Chondrocyte (in vitro differentiated cells): ENCODE data around the gene ST6GALNAC5. TPM values are rescaled to one million over a fixed set of nuclear protein-coding genes. Genes with fewer than 3 reads are reported as not detected.
"Not testable (repeated sequence)": the region's sequence is repeated elsewhere in the genome, so short reads cannot be mapped to it uniquely, and the experiment has no call there.

Source experiments
- DNase-seq: peaks from one replicate; pipeline ENCODE4 v3.0.0; 2021; ENCODE audit warnings: mixed read lengths, low spot score
- H3K27ac Mint-ChIP-seq: one replicate; pipeline ENCODE4 v1.8.0; 2021; ENCODE audit warnings: mild to moderate bottlenecking, moderate library complexity, mixed read lengths; ENCODE audit not compliant: unreplicated experiment
- H3K27me3 Mint-ChIP-seq: 2 replicates; pipeline ENCODE4 v1.8.0; 2021; ENCODE audit warnings: low read depth, mixed read lengths
- H3K36me3 Mint-ChIP-seq: 2 replicates; pipeline ENCODE4 v1.8.0; 2021; ENCODE audit warnings: low read depth, mixed read lengths
- H3K4me1 Mint-ChIP-seq: 2 replicates; pipeline ENCODE4 v1.8.0; 2021; ENCODE audit warnings: low read depth, mild to moderate bottlenecking, mixed read lengths
- H3K4me3 Mint-ChIP-seq: one replicate; pipeline ENCODE4 v1.8.0; 2021; ENCODE audit warnings: mild to moderate bottlenecking, moderate library complexity, mixed read lengths; ENCODE audit not compliant: unreplicated experiment
- H3K9me3 Mint-ChIP-seq: 2 replicates; pipeline ENCODE4 v1.8.0; 2021; ENCODE audit warnings: low read depth, mixed read lengths
- long read RNA-seq: library from polyadenylated mRNA; stranded (forward); transcript quantifications from one replicate; pipeline ENCODE4 v2.0.0, GENCODE V29; 2021
- total RNA-seq: library from RNA; stranded (reverse); gene quantifications from 3 replicates; pipeline ENCODE4 v1.2.1, GENCODE V29; 2021
- TF ChIP-seq, protein P1 (sequence below): fragments of 200-600 bp; sonication (generic); IDR thresholded peaks from 2 replicates; pipeline ENCODE4 v1.5.0; 2021; ENCODE audit warnings: antibody characterized with exemption, mild to moderate bottlenecking, moderate library complexity

Gene ST6GALNAC5
- total RNA-seq = 6.2 to 7.9 TPM (median 7.3 TPM) in 3 replicates
- long read RNA-seq, partial matches to known transcripts = 0 of 6 reads
- long read RNA-seq, other reads (novel, unspliced or antisense) = 1 of 6 reads

GRCh38 chr1:76867342-76868130 lies at the start of gene ST6GALNAC5:
ST6GALNAC5 (plus strand) TSS chr1:76867480.
- peaks cover 22% of the 10 kb centered on the region for H3K4me1 Mint-ChIP-seq
- H3K9me3 Mint-ChIP-seq = no peaks in the 10 kb centered on the region
- no peaks in the 10 kb centered on the region for H3K27me3 Mint-ChIP-seq
- H3K36me3 Mint-ChIP-seq = no peaks in the 10 kb centered on the region
- H3K4me3 Mint-ChIP-seq = peak within 1 kb of the TSS; percentile 88
- TF ChIP-seq, protein P1, sequence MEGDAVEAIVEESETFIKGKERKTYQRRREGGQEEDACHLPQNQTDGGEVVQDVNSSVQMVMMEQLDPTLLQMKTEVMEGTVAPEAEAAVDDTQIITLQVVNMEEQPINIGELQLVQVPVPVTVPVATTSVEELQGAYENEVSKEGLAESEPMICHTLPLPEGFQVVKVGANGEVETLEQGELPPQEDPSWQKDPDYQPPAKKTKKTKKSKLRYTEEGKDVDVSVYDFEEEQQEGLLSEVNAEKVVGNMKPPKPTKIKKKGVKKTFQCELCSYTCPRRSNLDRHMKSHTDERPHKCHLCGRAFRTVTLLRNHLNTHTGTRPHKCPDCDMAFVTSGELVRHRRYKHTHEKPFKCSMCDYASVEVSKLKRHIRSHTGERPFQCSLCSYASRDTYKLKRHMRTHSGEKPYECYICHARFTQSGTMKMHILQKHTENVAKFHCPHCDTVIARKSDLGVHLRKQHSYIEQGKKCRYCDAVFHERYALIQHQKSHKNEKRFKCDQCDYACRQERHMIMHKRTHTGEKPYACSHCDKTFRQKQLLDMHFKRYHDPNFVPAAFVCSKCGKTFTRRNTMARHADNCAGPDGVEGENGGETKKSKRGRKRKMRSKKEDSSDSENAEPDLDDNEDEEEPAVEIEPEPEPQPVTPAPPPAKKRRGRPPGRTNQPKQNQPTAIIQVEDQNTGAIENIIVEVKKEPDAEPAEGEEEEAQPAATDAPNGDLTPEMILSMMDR = peak; percentile 44
- H3K27ac Mint-ChIP-seq = peak within 1 kb of the TSS; percentile 83
- no peak for DNase-seq

GRCh38 chr1:76820028-76820427 lies 47.3 kb upstream of the ST6GALNAC5 start:
- no peak overlapping the region for H3K27ac Mint-ChIP-seq
- DNase-seq = no peak
- H3K4me1 Mint-ChIP-seq = no peaks in the 10 kb centered on the region
- H3K27me3 Mint-ChIP-seq = no peaks in the 10 kb centered on the region
- TF ChIP-seq, protein P1 = no peak
- no peaks in the 10 kb centered on the region for H3K36me3 Mint-ChIP-seq
- no peaks in the 10 kb centered on the region for H3K9me3 Mint-ChIP-seq
- no peak overlapping the region for H3K4me3 Mint-ChIP-seq

DNA sequence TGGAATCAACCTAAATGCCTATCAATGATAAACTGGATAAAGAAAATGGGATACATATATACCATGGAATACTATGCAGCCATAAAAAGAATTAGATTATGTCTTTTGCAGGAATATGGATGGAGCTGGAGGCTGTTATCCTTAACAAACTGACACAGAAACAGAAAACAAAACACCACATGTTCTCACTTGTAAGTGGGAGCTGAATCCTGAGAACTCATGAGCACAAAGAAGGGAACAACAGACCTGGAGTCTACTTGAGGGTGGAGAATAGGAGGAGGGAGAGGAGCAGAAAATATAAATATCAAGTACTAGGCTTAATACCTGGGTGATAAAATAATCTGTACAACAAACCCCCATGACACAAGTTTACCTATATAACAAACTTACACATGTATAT lies 44.3 kb upstream of the ST6GALNAC5 start:
- not testable (repeated sequence) for DNase-seq, H3K27ac Mint-ChIP-seq, H3K27me3 Mint-ChIP-seq, H3K4me3 Mint-ChIP-seq, H3K9me3 Mint-ChIP-seq, H3K36me3 Mint-ChIP-seq
- peaks cover 26% of the 10 kb centered on the region for H3K4me1 Mint-ChIP-seq

DNA sequence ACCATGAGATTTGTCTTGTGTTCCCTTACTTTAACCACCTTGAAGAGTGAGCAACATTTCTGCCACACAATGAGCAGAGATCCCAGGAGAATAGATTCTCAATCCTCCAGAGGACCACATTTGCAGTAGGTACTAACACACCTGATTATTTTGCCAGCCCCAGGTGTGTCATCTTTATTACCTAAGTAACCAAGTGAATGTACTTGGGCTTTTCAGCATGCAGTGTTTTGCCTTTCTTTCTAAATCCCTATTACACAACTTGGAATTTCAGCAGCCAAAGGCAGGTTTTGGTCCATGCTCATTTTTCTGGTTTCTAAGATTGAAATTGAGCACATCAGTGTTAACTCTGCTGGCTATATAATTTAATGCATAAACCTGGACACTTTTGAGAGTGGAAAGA lies 43.2 kb upstream of the ST6GALNAC5 start:
- H3K27me3 Mint-ChIP-seq = no peaks in the 10 kb centered on the region
- H3K4me1 Mint-ChIP-seq = peaks cover 34% of the 10 kb centered on the region
- no peak overlapping the region for H3K4me3 Mint-ChIP-seq
- H3K27ac Mint-ChIP-seq = no peak overlapping the region
- no peak for DNase-seq
- H3K9me3 Mint-ChIP-seq = no peaks in the 10 kb centered on the region
- TF ChIP-seq, protein P1 = no peak
- no peaks in the 10 kb centered on the region for H3K36me3 Mint-ChIP-seq

GRCh38 chr1:76826072-76826845 lies 41.0 kb upstream of the ST6GALNAC5 start:
- H3K4me1 Mint-ChIP-seq = peaks cover 49% of the 10 kb centered on the region
- no peaks in the 10 kb centered on the region for H3K36me3 Mint-ChIP-seq
- H3K9me3 Mint-ChIP-seq = no peaks in the 10 kb centered on the region
- H3K4me3 Mint-ChIP-seq = no peak overlapping the region
- DNase-seq = no peak
- TF ChIP-seq, protein P1 = no peak
- no peaks in the 10 kb centered on the region for H3K27me3 Mint-ChIP-seq
- H3K27ac Mint-ChIP-seq = peak overlapping the region; percentile 82
